HEK293 (cell line): ENCODE data around the gene ESM1.
A peak's percentile ranks its signal among the peaks of the same experiment; 100 is the strongest.

Source experiments
- CTCF ChIA-PET: fragments of 350-600 bp; formaldehyde crosslinking; extraction: SDS; loops from one replicate; lab custom pipeline; 2021; ENCODE audit warnings: antibody characterized with exemption; lab: Yijun Ruan, JAX
- POLR2A ChIA-PET: fragments of 300-600 bp; formaldehyde crosslinking; extraction: SDS; loops from one replicate; lab custom pipeline; 2020; ENCODE audit warnings: antibody characterized with exemption, inconsistent platforms; lab: Yijun Ruan, JAX
- H3K27ac ChIP-seq: fragments of 200-500 bp; sonication (Bioruptor generic); 2 replicates; pipeline ENCODE4 v1.5.1; 2014; ENCODE audit warnings: low read depth, low read length, control low read depth, inconsistent platforms; ENCODE audit errors: extremely low read depth
- H3K36me3 ChIP-seq, 2 experiments: fragments of 200-500 bp in 1 of 2; sonication (Bioruptor generic) in 1 of 2; 1 replicate in 1 of 2; 2 replicates in 1 of 2; pipeline ENCODE4 v1.5.1; 2014 to 2017; ENCODE audit warnings: inconsistent platforms in 2 of 2, low read length in 2 of 2; ENCODE audit not compliant: control insufficient read depth in 2 of 2, insufficient read depth in 1 of 2
- H3K4me1 ChIP-seq: fragments of 200-500 bp; sonication (Bioruptor generic); 2 replicates; pipeline ENCODE4 v1.5.1; 2014; ENCODE audit warnings: mild to moderate bottlenecking, low read length, inconsistent platforms; ENCODE audit not compliant: control insufficient read depth, insufficient read depth
- H3K4me3 ChIP-seq: 2 replicates; pipeline ENCODE4 v1.5.1; 2011; ENCODE audit warnings: low read depth, mild to moderate bottlenecking, control low read depth, low read length, moderate library complexity
- H3K9me3 ChIP-seq: fragments of 200-500 bp; sonication (Bioruptor generic); 2 replicates; pipeline ENCODE4 v1.5.1; 2014; ENCODE audit warnings: low read depth, low read length, inconsistent platforms; ENCODE audit not compliant: control insufficient read depth, insufficient read depth
- FEZF1 ChIP-seq: fragments of 450-650 bp; formaldehyde crosslinking; IDR thresholded peaks from 2 replicates; pipeline ENCODE4 v1.5.1; 2016; ENCODE audit warnings: missing biosample characterization, missing genetic modification characterization
- MEIS1 ChIP-seq: sonication (generic); formaldehyde crosslinking; IDR thresholded peaks from 2 replicates; pipeline ENCODE4 v1.8.1; 2022; ENCODE audit warnings: missing genetic modification reagents, mild to moderate bottlenecking, borderline replicate concordance
- WT1 ChIP-seq: fragments of 450-650 bp; formaldehyde crosslinking; IDR thresholded peaks from 2 replicates; pipeline ENCODE4 v1.5.1; 2016; ENCODE audit warnings: missing biosample characterization, missing genetic modification characterization
- ZBTB20 ChIP-seq: fragments of 450-650 bp; formaldehyde crosslinking; IDR thresholded peaks from 2 replicates; pipeline ENCODE4 v1.5.1; 2016; ENCODE audit warnings: missing biosample characterization, missing genetic modification characterization
- ZBTB48 ChIP-seq: fragments of 450-650 bp; formaldehyde crosslinking; IDR thresholded peaks from 2 replicates; pipeline ENCODE4 v1.5.1; 2016; ENCODE audit warnings: missing biosample characterization, missing genetic modification characterization
- ZNF132 ChIP-seq: fragments of 450-650 bp; formaldehyde crosslinking; IDR thresholded peaks from 2 replicates; pipeline ENCODE4 v1.5.1; 2017; ENCODE audit warnings: missing biosample characterization, missing genetic modification characterization, borderline replicate concordance
- ZNF423 ChIP-seq: fragments of 450-650 bp; formaldehyde crosslinking; IDR thresholded peaks from 2 replicates; pipeline ENCODE4 v1.5.1; 2016; ENCODE audit warnings: missing biosample characterization, missing genetic modification characterization
- ZNF529 ChIP-seq: fragments of 450-650 bp; formaldehyde crosslinking; IDR thresholded peaks from 2 replicates; pipeline ENCODE4 v1.5.1; 2017; ENCODE audit warnings: missing genetic modification characterization, missing biosample characterization; ENCODE audit not compliant: insufficient replicate concordance
- ZNF701 ChIP-seq: fragments of 450-650 bp; formaldehyde crosslinking; IDR thresholded peaks from 2 replicates; pipeline ENCODE4 v1.5.1; 2016; ENCODE audit warnings: missing biosample characterization, missing genetic modification characterization
- ZNF747 ChIP-seq: fragments of 450-650 bp; formaldehyde crosslinking; IDR thresholded peaks from 2 replicates; pipeline ENCODE4 v1.5.1; 2016; ENCODE audit warnings: missing biosample characterization, missing genetic modification characterization
- TF ChIP-seq, protein P1 (sequence below): fragments of 450-650 bp; IDR thresholded peaks from 2 replicates; pipeline ENCODE4 v1.5.1; 2018; ENCODE audit warnings: missing biosample characterization, missing genetic modification characterization
- TF ChIP-seq, protein P2 (sequence below): fragments of 450-650 bp; formaldehyde crosslinking; conservative IDR thresholded peaks from 2 replicates; pipeline ENCODE4 v1.5.1; 2016; ENCODE audit warnings: low read depth, missing biosample characterization, missing genetic modification characterization
- TF ChIP-seq, protein P3 (sequence below): fragments of 450-650 bp; formaldehyde crosslinking; IDR thresholded peaks from 2 replicates; pipeline ENCODE4 v1.5.1; 2016; ENCODE audit warnings: missing biosample characterization, missing genetic modification characterization
- TF ChIP-seq, protein P4 (sequence below): IDR thresholded peaks from 2 replicates; pipeline ENCODE4 v1.6.1; 2011; ENCODE audit warnings: mild to moderate bottlenecking, low read depth, low read length, borderline replicate concordance
- TF ChIP-seq, protein P5 (sequence below): fragments of 450-650 bp; formaldehyde crosslinking; IDR thresholded peaks from 2 replicates; pipeline ENCODE4 v1.5.1; 2016; ENCODE audit warnings: missing biosample characterization, missing genetic modification characterization

Gene ESM1

DNA sequence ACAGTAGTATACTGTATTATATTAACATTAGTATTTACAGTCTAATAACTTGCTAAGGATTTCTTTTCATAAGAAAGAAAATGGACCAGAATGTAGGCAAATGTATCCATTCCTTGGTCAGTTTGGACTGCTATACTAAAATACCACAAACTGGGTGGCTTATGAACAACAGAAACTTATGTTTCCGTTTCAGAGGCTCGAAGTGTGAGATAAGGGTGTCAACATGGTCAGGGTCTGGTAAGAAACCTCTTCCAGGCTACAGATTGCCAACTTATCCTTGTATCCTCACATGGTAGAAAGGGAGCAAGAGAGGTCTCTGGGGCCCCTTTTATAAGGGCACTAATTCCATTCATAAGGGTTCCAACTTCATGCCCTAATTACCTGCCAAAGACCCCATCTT lies 9.2 kb upstream of the ESM1 start (continued):
- TF ChIP-seq, protein P1, sequence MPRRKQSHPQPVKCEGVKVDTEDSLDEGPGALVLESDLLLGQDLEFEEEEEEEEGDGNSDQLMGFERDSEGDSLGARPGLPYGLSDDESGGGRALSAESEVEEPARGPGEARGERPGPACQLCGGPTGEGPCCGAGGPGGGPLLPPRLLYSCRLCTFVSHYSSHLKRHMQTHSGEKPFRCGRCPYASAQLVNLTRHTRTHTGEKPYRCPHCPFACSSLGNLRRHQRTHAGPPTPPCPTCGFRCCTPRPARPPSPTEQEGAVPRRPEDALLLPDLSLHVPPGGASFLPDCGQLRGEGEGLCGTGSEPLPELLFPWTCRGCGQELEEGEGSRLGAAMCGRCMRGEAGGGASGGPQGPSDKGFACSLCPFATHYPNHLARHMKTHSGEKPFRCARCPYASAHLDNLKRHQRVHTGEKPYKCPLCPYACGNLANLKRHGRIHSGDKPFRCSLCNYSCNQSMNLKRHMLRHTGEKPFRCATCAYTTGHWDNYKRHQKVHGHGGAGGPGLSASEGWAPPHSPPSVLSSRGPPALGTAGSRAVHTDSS: no peak

DNA sequence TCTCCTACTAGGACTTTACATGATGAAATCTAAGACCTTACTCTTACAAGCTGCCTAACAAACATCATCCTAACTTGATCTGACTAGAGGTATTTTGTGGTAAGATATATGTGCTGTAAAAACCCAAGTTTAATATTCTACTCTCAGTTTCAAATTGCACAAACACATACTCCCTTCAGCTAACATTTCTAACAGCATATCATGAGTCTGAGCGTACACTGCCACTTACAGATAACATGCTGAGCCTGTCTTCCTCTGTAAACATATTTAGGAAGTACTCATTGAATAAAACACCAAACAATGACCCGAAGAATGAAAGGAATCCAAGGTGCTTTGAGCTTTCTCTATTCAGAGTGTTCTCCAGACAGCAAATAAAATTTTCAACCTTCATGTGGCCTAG lies 7.9 kb upstream of the ESM1 start:
- Histone ChIP-seq H3K4me1 (peaks cover 4% of the 10 kb centered on the region), H3K36me3 (no peaks in the 10 kb centered on the region), H3K9me3 (no peaks in the 10 kb centered on the region), H3K4me3 (no peak overlapping the region)
- CTCF ChIA-PET: no interaction called here
- TF ChIP-seq ZBTB20 (no peak), ZNF529 (tag by site-specific recombination) (no peak), ZNF423 (tag by site-specific recombination) (no peak), ZNF747 (tag by site-specific recombination) (no peak), WT1 (peak; percentile 98), ZNF701 (tag by site-specific recombination) (no peak), ZNF132 (tag by site-specific recombination) (no peak), ZBTB48 (no peak), FEZF1 (tag by site-specific recombination) (peak; percentile 31; the same call in 1 of the 2 replicates)
- TF ChIP-seq, protein P2, sequence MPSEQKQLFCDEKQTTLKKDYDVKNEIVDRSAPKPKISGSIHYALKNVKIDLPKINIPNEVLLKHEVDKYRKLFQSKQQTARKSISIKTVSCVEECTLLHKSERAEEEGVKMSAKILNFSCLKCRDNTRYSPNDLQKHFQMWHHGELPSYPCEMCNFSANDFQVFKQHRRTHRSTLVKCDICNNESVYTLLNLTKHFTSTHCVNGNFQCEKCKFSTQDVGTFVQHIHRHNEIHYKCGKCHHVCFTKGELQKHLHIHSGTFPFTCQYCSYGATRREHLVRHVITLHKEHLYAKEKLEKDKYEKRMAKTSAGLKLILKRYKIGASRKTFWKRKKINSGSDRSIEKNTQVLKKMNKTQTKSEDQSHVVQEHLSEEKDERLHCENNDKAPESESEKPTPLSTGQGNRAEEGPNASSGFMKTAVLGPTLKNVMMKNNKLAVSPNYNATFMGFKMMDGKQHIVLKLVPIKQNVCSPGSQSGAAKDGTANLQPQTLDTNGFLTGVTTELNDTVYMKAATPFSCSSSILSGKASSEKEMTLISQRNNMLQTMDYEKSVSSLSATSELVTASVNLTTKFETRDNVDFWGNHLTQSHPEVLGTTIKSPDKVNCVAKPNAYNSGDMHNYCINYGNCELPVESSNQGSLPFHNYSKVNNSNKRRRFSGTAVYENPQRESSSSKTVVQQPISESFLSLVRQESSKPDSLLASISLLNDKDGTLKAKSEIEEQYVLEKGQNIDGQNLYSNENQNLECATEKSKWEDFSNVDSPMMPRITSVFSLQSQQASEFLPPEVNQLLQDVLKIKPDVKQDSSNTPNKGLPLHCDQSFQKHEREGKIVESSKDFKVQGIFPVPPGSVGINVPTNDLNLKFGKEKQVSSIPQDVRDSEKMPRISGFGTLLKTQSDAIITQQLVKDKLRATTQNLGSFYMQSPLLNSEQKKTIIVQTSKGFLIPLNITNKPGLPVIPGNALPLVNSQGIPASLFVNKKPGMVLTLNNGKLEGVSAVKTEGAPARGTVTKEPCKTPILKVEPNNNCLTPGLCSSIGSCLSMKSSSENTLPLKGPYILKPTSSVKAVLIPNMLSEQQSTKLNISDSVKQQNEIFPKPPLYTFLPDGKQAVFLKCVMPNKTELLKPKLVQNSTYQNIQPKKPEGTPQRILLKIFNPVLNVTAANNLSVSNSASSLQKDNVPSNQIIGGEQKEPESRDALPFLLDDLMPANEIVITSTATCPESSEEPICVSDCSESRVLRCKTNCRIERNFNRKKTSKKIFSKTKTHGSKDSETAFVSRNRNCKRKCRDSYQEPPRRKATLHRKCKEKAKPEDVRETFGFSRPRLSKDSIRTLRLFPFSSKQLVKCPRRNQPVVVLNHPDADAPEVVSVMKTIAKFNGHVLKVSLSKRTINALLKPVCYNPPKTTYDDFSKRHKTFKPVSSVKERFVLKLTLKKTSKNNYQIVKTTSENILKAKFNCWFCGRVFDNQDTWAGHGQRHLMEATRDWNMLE: no peak
- TF ChIP-seq, protein P3, sequence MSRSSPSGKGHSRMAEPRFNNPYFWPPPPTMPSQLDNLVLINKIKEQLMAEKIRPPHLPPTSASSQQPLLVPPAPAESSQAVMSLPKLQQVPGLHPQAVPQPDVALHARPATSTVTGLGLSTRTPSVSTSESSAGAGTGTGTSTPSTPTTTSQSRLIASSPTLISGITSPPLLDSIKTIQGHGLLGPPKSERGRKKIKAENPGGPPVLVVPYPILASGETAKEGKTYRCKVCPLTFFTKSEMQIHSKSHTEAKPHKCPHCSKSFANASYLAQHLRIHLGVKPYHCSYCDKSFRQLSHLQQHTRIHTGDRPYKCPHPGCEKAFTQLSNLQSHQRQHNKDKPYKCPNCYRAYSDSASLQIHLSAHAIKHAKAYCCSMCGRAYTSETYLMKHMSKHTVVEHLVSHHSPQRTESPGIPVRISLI (tag by site-specific recombination): no peak
- TF ChIP-seq, protein P4, sequence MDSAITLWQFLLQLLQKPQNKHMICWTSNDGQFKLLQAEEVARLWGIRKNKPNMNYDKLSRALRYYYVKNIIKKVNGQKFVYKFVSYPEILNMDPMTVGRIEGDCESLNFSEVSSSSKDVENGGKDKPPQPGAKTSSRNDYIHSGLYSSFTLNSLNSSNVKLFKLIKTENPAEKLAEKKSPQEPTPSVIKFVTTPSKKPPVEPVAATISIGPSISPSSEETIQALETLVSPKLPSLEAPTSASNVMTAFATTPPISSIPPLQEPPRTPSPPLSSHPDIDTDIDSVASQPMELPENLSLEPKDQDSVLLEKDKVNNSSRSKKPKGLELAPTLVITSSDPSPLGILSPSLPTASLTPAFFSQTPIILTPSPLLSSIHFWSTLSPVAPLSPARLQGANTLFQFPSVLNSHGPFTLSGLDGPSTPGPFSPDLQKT: no peak
- TF ChIP-seq, all 188 proteins: peak for 2
- no peak overlapping the region for H3K27ac ChIP-seq
- POLR2A ChIA-PET: interaction anchor here (0.6 kb wide), 1 partner anchor 47 kb away, joined by 3 read pairs; no protein-coding TSS in a partner anchor

DNA sequence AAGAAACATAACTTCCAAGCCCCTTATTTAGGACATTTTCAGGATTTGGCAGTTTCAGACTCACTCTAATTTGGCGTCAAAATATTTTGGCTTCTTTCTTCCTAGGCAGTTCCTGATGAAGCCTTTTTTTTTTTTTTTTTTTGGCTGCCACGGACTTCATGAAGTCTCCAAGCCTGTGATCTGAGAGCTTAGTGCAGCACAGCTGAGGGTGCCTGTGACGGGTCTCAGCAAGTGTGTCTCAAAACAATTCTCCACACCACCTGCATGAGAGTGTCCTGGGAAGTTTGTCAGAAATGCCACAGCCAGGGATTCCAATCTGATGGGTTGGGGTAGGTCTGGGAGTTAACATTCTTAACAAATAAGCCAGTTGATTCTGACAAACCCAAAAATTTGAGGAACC lies 6.0 kb upstream of the ESM1 start:
- no peak for TF ChIP-seq MEIS1 (CRISPR knock-in tag)
- TF ChIP-seq, protein P5, sequence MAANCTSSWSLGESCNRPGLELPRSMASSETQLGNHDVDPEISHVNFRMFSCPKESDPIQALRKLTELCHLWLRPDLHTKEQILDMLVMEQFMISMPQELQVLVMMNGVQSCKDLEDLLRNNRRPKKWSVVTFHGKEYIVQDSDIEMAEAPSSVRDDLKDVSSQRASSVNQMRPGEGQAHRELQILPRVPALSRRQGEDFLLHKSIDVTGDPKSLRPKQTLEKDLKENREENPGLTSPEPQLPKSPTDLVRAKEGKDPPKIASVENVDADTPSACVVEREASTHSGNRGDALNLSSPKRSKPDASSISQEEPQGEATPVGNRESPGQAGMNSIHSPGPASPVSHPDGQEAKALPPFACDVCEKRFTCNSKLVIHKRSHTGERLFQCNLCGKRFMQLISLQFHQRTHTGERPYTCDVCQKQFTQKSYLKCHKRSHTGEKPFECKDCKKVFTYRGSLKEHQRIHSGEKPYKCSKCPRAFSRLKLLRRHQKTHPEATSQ (tag by site-specific recombination): no peak
- Histone ChIP-seq H3K27ac (no peak overlapping the region), H3K4me3 (no peak overlapping the region), H3K36me3 (no peaks in the 10 kb centered on the region), H3K4me1 (peaks cover 4% of the 10 kb centered on the region), H3K9me3 (no peaks in the 10 kb centered on the region)
- CTCF ChIA-PET: no interaction called here
- POLR2A ChIA-PET: no interaction called here
